ENCODE results near the gene FGF22.

The FGF22 gene

GRCh38 chr19:681029-682019, 41.6 kb downstream of the FGF22 start:
- DNase-seq = no peak

- DNase-seq = no peak
Observed at GRCh38 chr19:682678-683320, 43.1 kb downstream of the FGF22 start.

- no peak for DNase-seq
Observed at GRCh38 chr19:685454-685931, 45.8 kb downstream of the FGF22 start.

GRCh38 chr19:686589-687297, 47.1 kb downstream of the FGF22 start:
- no peak for DNase-seq

GRCh38 chr19:687569-688166, 48.0 kb downstream of the FGF22 start:
- DNase-seq = no peak

GRCh38 chr19:688214-688613, 48.5 kb downstream of the FGF22 start:
- no peak for DNase-seq

GRCh38 chr19:688992-689391, 49.3 kb downstream of the FGF22 start:
- no peak for DNase-seq

GRCh38 chr19:690203-690602, 50.5 kb downstream of the FGF22 start:
- no peak for DNase-seq
